SH-SY5Y (cell line): Measurements from ENCODE around the gene AXIN1.

Experiments used
- GATA2 ChIP-seq: IDR thresholded peaks from 2 replicates; pipeline ENCODE4 v1.6.1; 2011; ENCODE audit warnings: mild to moderate bottlenecking, low read depth, low read length
- GATA3 ChIP-seq: IDR thresholded peaks from 2 replicates; pipeline ENCODE4 v1.6.1; 2011; ENCODE audit warnings: low read depth, mild to moderate bottlenecking, low read length, moderate library complexity

GRCh38 chr16:352547-353403 lies at the start of gene AXIN1:
- no peak for TF ChIP-seq GATA2
- no peak for TF ChIP-seq GATA3
